ENCODE data around the gene ACVR1B.

Gene ACVR1B

DNA sequence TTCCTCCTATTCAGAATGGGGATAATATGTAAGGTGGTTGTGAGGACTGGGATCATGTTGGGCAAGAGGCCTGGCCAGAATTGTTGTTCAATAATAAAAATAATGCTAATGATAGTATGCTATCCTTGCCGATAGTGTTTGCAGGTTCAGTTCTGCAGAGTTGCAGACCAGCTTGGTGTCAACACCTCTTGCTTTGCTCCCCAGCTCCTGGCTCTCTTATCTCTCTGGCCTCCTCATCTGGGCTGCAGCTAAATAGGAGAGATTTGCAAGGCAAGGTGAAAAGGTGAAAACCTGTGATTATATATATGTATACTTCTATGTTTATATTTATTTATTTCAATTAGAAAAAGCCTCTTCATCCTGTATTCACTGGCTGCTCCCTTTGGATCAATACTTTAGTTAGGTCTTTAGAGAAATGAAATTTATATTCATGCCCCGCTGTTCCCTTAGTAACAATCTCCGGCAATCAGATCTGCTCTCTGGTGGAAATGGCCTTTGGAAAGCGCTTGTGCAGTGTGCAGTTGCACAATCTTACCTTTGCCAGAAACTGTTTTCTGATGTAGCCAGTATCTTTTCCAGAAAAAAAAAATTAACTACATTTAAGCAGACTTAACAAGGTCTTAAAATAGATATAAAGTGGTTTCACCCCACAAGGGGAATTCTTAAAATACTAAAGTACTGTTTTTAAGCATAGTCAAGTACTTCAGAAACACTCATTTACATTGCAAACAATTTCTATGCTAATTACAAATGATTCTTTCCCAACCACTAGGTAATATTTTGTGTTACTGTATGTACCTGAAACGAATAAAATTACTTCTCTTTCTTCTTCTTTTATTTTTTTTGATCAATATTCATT is 19.1 kb upstream of the ACVR1B start:
- Histone ChIP-seq H3K27ac (ENCODE audit: low read length) (no peak overlapping the region), H3K9me3 (ENCODE audit: control insufficient read depth in 2 of 2, low read length in 2 of 2) (no peaks in the 10 kb centered on the region), H3K9ac (ENCODE audit: low read length in 2 of 2) (no peak overlapping the region), H3K36me3 (ENCODE audit: control insufficient read depth in 2 of 2, insufficient read depth in 2 of 2, low read length in 2 of 2) (no peaks in the 10 kb centered on the region), H3K4me1 (ENCODE audit: control insufficient read depth, insufficient read depth, low read length) (no peaks in the 10 kb centered on the region), H3K27me3 (ENCODE audit: control insufficient read depth in 1 of 2, insufficient read depth in 2 of 2, low read length in 2 of 2) (peaks cover 0 to under 1% of the 10 kb centered on the region in 2 donors), H3K4me3 (ENCODE audit: low read length in 2 of 2) (no peak overlapping the region)

DNA sequence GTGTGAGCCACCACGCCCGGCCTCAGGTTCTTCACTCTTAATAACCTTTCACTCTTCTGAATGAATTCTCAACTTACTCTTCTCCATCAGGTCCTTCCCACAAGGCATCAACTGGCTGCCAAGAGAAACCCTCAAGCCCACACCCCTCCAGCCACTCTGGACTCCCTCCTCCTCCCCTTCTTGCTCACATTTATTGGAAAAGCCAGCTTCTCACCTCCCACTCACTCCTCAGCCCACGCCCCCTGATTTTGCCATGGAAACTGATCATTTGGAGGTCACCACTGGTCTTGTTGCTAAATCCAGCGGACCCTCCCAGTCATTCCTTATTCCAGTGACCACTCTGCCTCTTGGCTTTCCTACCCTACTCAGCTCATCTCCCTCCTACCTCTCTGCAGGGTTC is 17.4 kb upstream of the ACVR1B start:
- Histone ChIP-seq H3K9ac (ENCODE audit: low read length in 2 of 2) (no peak overlapping the region), H3K27ac (ENCODE audit: low read length) (no peak overlapping the region), H3K27me3 (ENCODE audit: control insufficient read depth in 1 of 2, insufficient read depth in 2 of 2, low read length in 2 of 2) (peaks cover 0 to 3% of the 10 kb centered on the region in 2 donors), H3K9me3 (ENCODE audit: control insufficient read depth in 2 of 2, low read length in 2 of 2) (no peaks in the 10 kb centered on the region), H3K36me3 (ENCODE audit: control insufficient read depth in 2 of 2, insufficient read depth in 2 of 2, low read length in 2 of 2) (no peaks in the 10 kb centered on the region), H3K4me1 (ENCODE audit: control insufficient read depth, insufficient read depth, low read length) (no peaks in the 10 kb centered on the region), H3K4me3 (ENCODE audit: low read length in 2 of 2) (no peak overlapping the region)

DNA sequence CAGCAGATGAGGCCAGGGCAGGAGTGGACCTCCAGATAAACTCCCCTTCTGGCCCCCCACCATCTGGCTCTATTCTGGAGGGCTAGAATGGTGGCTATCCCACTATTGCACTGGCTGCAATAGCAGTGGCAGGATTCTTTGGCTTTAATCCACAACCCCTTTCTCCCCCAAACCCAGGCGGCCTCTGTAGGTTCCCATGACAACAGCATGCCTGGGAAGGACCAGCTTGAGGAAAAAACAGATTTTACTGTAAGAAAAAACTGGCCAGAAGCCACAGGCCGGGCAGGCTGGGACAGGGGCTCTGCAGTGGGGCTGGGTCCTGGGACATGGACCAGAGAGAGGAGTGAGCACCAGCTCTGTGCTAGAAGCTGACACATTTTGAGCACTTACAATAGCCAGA is 13.6 kb upstream of the ACVR1B start:
- no peaks in the 10 kb centered on the region for H3K36me3 ChIP-seq (ENCODE audit: control insufficient read depth in 2 of 2, insufficient read depth in 2 of 2, low read length in 2 of 2)
- H3K9me3 ChIP-seq (ENCODE audit: control insufficient read depth in 2 of 2, low read length in 2 of 2) = no peaks in the 10 kb centered on the region
- H3K9ac ChIP-seq (ENCODE audit: low read length in 2 of 2) = no peak overlapping the region
- peaks cover 8% of the 10 kb centered on the region for H3K4me1 ChIP-seq (ENCODE audit: control insufficient read depth, insufficient read depth, low read length)
- no peak overlapping the region for H3K27ac ChIP-seq (ENCODE audit: low read length)
- peaks cover 0 to 3% of the 10 kb centered on the region in 2 donors for H3K27me3 ChIP-seq (ENCODE audit: control insufficient read depth in 1 of 2, insufficient read depth in 2 of 2, low read length in 2 of 2)
- no peak overlapping the region for H3K4me3 ChIP-seq (ENCODE audit: low read length in 2 of 2)

DNA sequence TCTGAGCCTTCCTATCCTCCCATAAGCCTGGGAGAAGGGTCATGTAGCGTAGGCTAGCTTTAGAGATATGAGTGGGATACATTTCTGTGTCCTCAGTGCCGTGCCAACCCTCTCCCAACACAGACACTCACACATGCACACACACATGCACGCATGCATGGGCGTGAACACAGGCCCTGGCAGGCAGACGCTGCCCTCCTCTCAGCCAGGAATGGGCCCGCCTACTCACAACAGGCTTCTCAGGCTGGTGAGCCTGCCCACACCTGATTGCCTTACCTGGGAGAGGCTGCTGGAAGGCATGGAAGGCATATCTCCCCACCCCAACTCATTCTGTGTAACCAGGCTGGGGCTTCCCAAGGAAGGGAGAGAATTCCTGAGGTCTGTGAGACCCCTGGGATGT is 12.8 kb upstream of the ACVR1B start:
- peaks cover 0 to 3% of the 10 kb centered on the region in 2 donors for H3K27me3 ChIP-seq (ENCODE audit: control insufficient read depth in 1 of 2, insufficient read depth in 2 of 2, low read length in 2 of 2)
- no peak overlapping the region for H3K9ac ChIP-seq (ENCODE audit: low read length in 2 of 2)
- H3K4me1 ChIP-seq (ENCODE audit: control insufficient read depth, insufficient read depth, low read length) = peaks cover 8% of the 10 kb centered on the region
- no peak overlapping the region for H3K27ac ChIP-seq (ENCODE audit: low read length)
- H3K36me3 ChIP-seq (ENCODE audit: control insufficient read depth in 2 of 2, insufficient read depth in 2 of 2, low read length in 2 of 2) = no peaks in the 10 kb centered on the region
- no peak overlapping the region for H3K4me3 ChIP-seq (ENCODE audit: low read length in 2 of 2)
- peaks cover 0 to 5% of the 10 kb centered on the region in 2 donors for H3K9me3 ChIP-seq (ENCODE audit: control insufficient read depth in 2 of 2, low read length in 2 of 2)

DNA sequence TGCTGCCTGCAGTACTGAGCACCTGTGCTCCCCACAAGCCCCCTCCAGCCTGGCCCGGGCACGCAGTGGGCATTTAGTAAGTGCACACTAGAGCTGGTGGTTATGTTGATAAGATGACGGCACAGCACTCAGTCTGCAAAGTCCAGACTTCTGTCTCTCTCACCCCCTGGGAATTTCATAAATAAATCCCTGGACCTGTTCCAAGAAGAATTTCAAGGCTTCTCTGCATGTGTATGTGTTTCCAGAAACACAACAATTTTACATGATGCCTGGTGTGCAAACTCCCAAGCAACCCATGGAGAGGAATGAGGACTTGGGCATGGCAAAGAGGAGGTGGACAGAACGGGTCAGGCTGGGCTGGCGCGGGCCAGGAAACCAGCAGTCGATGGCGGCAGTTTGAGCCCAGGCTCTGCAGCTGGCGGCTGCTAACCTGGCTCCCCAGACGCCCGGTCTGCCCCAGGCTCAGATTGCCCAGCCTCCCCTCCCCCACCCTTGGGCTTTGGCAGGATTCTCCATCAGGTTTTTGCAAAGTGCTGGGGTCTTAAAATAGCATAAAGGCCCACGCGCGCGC is 10.4 kb upstream of the ACVR1B start:
- Histone ChIP-seq H3K4me1 (ENCODE audit: control insufficient read depth, insufficient read depth, low read length) (peaks cover 8% of the 10 kb centered on the region), H3K9me3 (ENCODE audit: control insufficient read depth in 2 of 2, low read length in 2 of 2) (peaks cover 3 to 14% of the 10 kb centered on the region in 2 donors), H3K36me3 (ENCODE audit: control insufficient read depth in 2 of 2, insufficient read depth in 2 of 2, low read length in 2 of 2) (no peaks in the 10 kb centered on the region), H3K27ac (ENCODE audit: low read length) (no peak overlapping the region), H3K4me3 (ENCODE audit: low read length in 2 of 2) (peak overlapping the region in 1 of 2 donors; percentile 54), H3K27me3 (ENCODE audit: control insufficient read depth in 1 of 2, insufficient read depth in 2 of 2, low read length in 2 of 2) (peaks cover 0 to 3% of the 10 kb centered on the region in 2 donors), H3K9ac (ENCODE audit: low read length in 2 of 2) (no peak overlapping the region)

DNA sequence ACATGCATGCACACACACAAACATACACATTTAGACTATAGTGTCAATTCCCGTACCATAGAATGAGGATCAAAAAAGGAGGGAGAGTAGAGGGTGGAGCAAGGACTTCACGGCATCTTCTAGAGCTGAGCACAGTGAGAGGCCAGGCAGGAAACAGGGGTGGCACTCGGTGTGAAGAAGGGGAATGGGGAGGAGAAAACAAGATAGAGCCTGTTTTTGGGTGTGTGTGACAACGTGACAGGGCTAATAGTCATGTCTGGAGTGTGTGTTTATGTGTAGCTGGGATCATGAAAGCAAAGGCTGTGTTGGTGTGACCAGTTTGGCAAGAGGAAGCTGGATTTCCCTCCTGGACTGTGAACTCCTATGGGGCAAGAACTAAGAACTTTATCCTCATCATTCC is 9.9 kb upstream of the ACVR1B start:
- Histone ChIP-seq H3K9me3 (ENCODE audit: control insufficient read depth in 2 of 2, low read length in 2 of 2) (peaks cover 3 to 14% of the 10 kb centered on the region in 2 donors), H3K27ac (ENCODE audit: low read length) (no peak overlapping the region), H3K4me3 (ENCODE audit: low read length in 2 of 2) (no peak overlapping the region), H3K4me1 (ENCODE audit: control insufficient read depth, insufficient read depth, low read length) (peaks cover 8% of the 10 kb centered on the region), H3K9ac (ENCODE audit: low read length in 2 of 2) (no peak overlapping the region), H3K36me3 (ENCODE audit: control insufficient read depth in 2 of 2, insufficient read depth in 2 of 2, low read length in 2 of 2) (no peaks in the 10 kb centered on the region), H3K27me3 (ENCODE audit: control insufficient read depth in 1 of 2, insufficient read depth in 2 of 2, low read length in 2 of 2) (peaks cover 0 to 3% of the 10 kb centered on the region in 2 donors)

DNA sequence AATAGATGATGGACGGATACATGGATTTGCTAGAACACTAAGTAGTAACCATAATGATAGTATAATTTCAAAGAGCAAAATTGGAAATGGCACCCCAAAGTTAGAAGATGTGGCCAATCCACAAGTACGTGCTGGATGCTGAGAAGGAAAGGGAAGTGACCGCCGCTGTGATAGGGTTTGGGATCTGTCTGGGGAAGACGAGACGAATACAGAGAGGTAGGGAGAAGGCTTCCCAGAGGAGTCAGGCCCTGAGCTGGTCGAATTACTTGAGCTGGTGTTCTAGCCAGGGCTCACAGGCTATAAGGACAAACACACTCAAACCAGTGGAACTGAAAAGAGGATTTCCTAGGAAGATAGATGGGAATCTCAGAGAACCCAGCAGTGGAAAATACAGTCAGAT is 9.4 kb upstream of the ACVR1B start:
- H3K9me3 ChIP-seq (ENCODE audit: control insufficient read depth in 2 of 2, low read length in 2 of 2) = peaks cover 3 to 14% of the 10 kb centered on the region in 2 donors
- H3K27me3 ChIP-seq (ENCODE audit: control insufficient read depth in 1 of 2, insufficient read depth in 2 of 2, low read length in 2 of 2) = peaks cover 0 to 3% of the 10 kb centered on the region in 2 donors
- H3K27ac ChIP-seq (ENCODE audit: low read length) = no peak overlapping the region
- H3K9ac ChIP-seq (ENCODE audit: low read length in 2 of 2) = no peak overlapping the region
- H3K4me3 ChIP-seq (ENCODE audit: low read length in 2 of 2) = no peak overlapping the region
- peaks cover 8% of the 10 kb centered on the region for H3K4me1 ChIP-seq (ENCODE audit: control insufficient read depth, insufficient read depth, low read length)
- H3K36me3 ChIP-seq (ENCODE audit: control insufficient read depth in 2 of 2, insufficient read depth in 2 of 2, low read length in 2 of 2) = no peaks in the 10 kb centered on the region

DNA sequence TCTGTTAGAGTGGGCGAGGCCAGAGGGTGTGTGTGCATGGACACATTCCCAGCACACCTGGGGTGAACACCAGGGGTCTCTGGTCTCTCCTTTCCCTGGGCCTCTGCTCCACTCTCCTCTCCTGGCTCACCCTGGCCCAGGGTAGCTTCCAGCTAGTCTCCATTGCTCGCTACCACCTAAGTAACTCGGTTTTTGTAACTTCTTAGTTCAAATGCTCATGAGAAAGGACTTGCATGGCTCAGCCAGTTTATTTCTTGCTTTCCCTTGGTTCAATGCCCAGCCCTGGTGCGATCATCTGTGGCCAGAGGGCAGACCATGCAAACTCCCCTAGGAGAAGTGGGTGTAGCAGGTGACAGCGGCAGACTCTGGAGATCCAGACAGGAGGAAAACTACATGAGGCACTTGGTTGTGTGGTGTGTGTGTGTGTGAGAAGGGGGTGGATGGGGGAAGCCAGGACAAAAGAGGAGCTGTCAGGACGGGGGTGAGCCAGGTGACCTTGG is 8.9 kb upstream of the ACVR1B start:
- no peak overlapping the region for H3K27ac ChIP-seq (ENCODE audit: low read length)
- H3K9me3 ChIP-seq (ENCODE audit: control insufficient read depth in 2 of 2, low read length in 2 of 2) = peaks cover 3 to 14% of the 10 kb centered on the region in 2 donors
- H3K4me3 ChIP-seq (ENCODE audit: low read length in 2 of 2) = no peak overlapping the region
- peaks cover 8% of the 10 kb centered on the region for H3K4me1 ChIP-seq (ENCODE audit: control insufficient read depth, insufficient read depth, low read length)
- no peaks in the 10 kb centered on the region for H3K36me3 ChIP-seq (ENCODE audit: control insufficient read depth in 2 of 2, insufficient read depth in 2 of 2, low read length in 2 of 2)
- peaks cover 0 to 2% of the 10 kb centered on the region in 2 donors for H3K27me3 ChIP-seq (ENCODE audit: control insufficient read depth in 1 of 2, insufficient read depth in 2 of 2, low read length in 2 of 2)
- no peak overlapping the region for H3K9ac ChIP-seq (ENCODE audit: low read length in 2 of 2)

DNA sequence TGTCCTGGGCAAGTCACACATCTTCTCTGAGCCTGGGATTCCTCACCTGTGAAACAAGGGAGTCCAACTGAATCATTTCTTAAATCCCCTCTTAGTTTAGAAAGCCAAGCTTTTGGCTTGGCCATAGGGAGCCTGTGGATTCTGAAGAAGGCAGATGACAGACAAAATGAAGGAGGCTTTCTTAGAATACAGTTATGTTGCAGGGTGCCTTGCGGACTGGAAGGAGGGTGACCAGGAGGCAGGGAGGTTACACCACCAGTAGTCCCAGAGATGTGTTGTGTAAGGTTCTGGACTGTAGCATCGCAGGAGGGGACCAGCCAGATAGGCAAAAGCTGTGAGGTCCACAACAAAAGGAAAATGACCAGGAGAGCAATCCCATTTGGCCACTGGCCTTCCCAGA is 8.2 kb upstream of the ACVR1B start:
- Histone ChIP-seq H3K9me3 (ENCODE audit: control insufficient read depth in 2 of 2, low read length in 2 of 2) (peaks cover 3 to 14% of the 10 kb centered on the region in 2 donors), H3K27ac (ENCODE audit: low read length) (no peak overlapping the region), H3K36me3 (ENCODE audit: control insufficient read depth in 2 of 2, insufficient read depth in 2 of 2, low read length in 2 of 2) (no peaks in the 10 kb centered on the region), H3K9ac (ENCODE audit: low read length in 2 of 2) (no peak overlapping the region), H3K4me3 (ENCODE audit: low read length in 2 of 2) (no peak overlapping the region), H3K4me1 (ENCODE audit: control insufficient read depth, insufficient read depth, low read length) (peaks cover 8% of the 10 kb centered on the region), H3K27me3 (ENCODE audit: control insufficient read depth in 1 of 2, insufficient read depth in 2 of 2, low read length in 2 of 2) (no peaks in the 10 kb centered on the region)

DNA sequence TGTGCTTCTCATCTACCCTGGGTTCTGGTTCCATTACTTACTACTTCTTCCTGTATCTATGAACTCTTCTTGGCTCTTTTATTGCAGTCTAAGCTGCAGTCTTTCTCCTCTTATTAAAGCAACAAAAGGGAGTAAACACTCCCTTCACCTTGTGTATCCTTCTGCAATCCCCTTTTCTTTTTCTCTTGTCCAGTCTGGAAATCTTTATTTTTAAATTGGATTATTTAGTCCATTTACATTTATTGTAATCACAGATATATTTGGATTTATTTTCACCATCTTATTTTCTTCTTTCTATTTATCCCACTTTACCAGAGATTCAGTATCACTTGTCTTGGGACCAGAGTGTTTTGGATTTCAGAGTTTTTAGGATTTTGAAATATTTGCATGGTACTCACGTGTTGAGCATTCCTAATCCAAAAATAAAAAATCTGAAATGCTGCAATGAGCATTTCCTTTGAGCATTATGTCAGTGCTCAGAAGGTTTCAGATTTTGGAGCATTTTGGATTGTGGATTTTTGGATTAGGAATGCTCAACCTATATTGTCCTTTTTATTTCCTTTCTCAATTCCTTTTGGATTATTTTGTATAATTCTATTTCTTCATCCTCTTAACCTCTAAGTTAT is 6.8 kb upstream of the ACVR1B start:
- peaks cover 8% of the 10 kb centered on the region for H3K4me1 ChIP-seq (ENCODE audit: control insufficient read depth, insufficient read depth, low read length)
- no peaks in the 10 kb centered on the region for H3K36me3 ChIP-seq (ENCODE audit: control insufficient read depth in 2 of 2, insufficient read depth in 2 of 2, low read length in 2 of 2)
- H3K9me3 ChIP-seq (ENCODE audit: control insufficient read depth in 2 of 2, low read length in 2 of 2) = peaks cover 3 to 14% of the 10 kb centered on the region in 2 donors
- no peak overlapping the region for H3K4me3 ChIP-seq (ENCODE audit: low read length in 2 of 2)
- no peak overlapping the region for H3K27ac ChIP-seq (ENCODE audit: low read length)
- no peaks in the 10 kb centered on the region for H3K27me3 ChIP-seq (ENCODE audit: control insufficient read depth in 1 of 2, insufficient read depth in 2 of 2, low read length in 2 of 2)
- H3K9ac ChIP-seq (ENCODE audit: low read length in 2 of 2) = no peak overlapping the region
